ENCODE results near the gene PPM1H.

Gene PPM1H

DNA sequence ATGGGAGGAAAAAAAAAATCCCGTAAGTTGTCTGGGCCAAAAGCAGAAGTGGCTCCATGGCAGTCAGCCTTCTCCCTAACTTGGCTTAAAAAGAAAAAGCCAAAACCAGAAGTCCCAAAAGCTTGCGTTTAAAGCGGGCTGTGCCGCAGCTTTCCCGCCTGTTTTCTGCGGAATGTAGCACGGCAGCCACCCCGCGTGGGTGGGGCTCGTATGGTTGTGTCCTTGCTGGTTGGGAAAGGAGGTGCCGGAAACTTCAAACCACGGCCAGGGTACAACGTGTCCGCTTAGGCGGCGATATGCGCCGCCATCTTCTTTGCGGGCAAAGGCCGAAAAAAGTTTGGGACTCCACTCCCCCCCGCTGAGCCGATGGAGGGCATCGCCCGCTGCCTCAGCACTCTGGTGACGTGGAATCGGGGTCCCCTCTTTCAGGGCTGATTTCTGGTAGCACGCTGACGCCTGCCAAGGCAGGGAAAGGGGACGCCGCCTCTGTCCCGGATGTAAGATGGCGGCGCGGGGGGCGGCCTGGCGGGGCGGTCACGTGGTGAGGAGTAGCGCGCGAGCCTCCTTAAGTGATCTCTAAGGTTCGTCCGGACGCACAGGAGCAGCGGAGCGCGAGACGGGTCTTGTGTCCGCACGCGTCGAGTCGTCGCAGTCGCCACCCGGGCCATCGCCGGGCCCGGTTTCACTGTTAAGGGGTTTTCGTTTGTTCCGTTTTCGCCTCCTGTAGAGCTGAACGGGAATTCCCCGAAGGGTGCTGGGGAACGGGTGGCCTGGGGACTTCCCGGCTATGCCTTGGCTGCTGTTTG lies 332.5 kb downstream of the PPM1H start (continued):
- TF ChIP-seq, protein P1, sequence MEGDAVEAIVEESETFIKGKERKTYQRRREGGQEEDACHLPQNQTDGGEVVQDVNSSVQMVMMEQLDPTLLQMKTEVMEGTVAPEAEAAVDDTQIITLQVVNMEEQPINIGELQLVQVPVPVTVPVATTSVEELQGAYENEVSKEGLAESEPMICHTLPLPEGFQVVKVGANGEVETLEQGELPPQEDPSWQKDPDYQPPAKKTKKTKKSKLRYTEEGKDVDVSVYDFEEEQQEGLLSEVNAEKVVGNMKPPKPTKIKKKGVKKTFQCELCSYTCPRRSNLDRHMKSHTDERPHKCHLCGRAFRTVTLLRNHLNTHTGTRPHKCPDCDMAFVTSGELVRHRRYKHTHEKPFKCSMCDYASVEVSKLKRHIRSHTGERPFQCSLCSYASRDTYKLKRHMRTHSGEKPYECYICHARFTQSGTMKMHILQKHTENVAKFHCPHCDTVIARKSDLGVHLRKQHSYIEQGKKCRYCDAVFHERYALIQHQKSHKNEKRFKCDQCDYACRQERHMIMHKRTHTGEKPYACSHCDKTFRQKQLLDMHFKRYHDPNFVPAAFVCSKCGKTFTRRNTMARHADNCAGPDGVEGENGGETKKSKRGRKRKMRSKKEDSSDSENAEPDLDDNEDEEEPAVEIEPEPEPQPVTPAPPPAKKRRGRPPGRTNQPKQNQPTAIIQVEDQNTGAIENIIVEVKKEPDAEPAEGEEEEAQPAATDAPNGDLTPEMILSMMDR (tag by site-specific recombination; IDR thresholded peaks at IDR 0.05): no peak
- no peak for TF ChIP-seq RBAK (tag by site-specific recombination; IDR thresholded peaks at IDR 0.05)
- no peak; the same call in 1 of the 2 replicates for TF ChIP-seq HOXC10 (CRISPR knock-in tag; IDR thresholded peaks at IDR 0.05)
- TF ChIP-seq, protein P2, sequence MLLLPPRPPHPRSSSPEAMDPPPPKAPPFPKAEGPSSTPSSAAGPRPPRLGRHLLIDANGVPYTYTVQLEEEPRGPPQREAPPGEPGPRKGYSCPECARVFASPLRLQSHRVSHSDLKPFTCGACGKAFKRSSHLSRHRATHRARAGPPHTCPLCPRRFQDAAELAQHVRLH (tag by site-specific recombination; IDR thresholded peaks at IDR 0.05): peak; percentile 93
- no peak for TF ChIP-seq TRIM28 (IDR thresholded peaks at IDR 0.05; ENCODE audit: borderline replicate concordance, low read length)
- TF ChIP-seq KLF16 (tag by site-specific recombination; IDR thresholded peaks at IDR 0.05): peak; percentile 87
- no peak for TF ChIP-seq ZNF202 (tag by site-specific recombination; IDR thresholded peaks at IDR 0.05; ENCODE audit: borderline replicate concordance)
- TF ChIP-seq, protein P3, sequence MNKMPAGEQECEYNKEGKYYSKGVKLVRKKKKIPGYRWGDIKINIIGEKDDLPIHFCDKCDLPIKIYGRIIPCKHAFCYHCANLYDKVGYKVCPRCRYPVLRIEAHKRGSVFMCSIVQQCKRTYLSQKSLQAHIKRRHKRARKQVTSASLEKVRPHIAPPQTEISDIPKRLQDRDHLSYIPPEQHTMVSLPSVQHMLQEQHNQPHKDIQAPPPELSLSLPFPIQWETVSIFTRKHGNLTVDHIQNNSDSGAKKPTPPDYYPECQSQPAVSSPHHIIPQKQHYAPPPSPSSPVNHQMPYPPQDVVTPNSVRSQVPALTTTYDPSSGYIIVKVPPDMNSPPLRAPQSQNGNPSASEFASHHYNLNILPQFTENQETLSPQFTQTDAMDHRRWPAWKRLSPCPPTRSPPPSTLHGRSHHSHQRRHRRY (tag by site-specific recombination; IDR thresholded peaks at IDR 0.05): no peak
- no peak for TF ChIP-seq ZNF785 (tag by site-specific recombination; IDR thresholded peaks at IDR 0.05)
- TF ChIP-seq ZNF830 (tag by site-specific recombination; IDR thresholded peaks at IDR 0.05; ENCODE audit: low read depth): no peak
- TF ChIP-seq, protein P4, sequence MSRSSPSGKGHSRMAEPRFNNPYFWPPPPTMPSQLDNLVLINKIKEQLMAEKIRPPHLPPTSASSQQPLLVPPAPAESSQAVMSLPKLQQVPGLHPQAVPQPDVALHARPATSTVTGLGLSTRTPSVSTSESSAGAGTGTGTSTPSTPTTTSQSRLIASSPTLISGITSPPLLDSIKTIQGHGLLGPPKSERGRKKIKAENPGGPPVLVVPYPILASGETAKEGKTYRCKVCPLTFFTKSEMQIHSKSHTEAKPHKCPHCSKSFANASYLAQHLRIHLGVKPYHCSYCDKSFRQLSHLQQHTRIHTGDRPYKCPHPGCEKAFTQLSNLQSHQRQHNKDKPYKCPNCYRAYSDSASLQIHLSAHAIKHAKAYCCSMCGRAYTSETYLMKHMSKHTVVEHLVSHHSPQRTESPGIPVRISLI (tag by site-specific recombination; IDR thresholded peaks at IDR 0.05): peak; percentile 85
- no peak for TF ChIP-seq ZNF350 (tag by site-specific recombination; IDR thresholded peaks at IDR 0.05)
- TF ChIP-seq, protein P5, sequence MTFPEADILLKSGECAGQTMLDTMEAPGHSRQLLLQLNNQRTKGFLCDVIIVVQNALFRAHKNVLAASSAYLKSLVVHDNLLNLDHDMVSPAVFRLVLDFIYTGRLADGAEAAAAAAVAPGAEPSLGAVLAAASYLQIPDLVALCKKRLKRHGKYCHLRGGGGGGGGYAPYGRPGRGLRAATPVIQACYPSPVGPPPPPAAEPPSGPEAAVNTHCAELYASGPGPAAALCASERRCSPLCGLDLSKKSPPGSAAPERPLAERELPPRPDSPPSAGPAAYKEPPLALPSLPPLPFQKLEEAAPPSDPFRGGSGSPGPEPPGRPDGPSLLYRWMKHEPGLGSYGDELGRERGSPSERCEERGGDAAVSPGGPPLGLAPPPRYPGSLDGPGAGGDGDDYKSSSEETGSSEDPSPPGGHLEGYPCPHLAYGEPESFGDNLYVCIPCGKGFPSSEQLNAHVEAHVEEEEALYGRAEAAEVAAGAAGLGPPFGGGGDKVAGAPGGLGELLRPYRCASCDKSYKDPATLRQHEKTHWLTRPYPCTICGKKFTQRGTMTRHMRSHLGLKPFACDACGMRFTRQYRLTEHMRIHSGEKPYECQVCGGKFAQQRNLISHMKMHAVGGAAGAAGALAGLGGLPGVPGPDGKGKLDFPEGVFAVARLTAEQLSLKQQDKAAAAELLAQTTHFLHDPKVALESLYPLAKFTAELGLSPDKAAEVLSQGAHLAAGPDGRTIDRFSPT (tag by site-specific recombination; IDR thresholded peaks at IDR 0.05): peak; percentile 98
- no peak for TF ChIP-seq ZNF433 (tag by site-specific recombination; IDR thresholded peaks at IDR 0.05; ENCODE audit: low read depth)
- TF ChIP-seq ZNF768 (tag by site-specific recombination; IDR thresholded peaks at IDR 0.05): no peak; the same call in 1 of the 2 replicates
- TF ChIP-seq ZNF112 (tag by site-specific recombination; IDR thresholded peaks at IDR 0.05): no peak
- peak; percentile 97 for TF ChIP-seq ZBTB8A (tag by site-specific recombination; IDR thresholded peaks at IDR 0.05)
- peak; percentile 73; the same call in 1 of the 2 replicates for TF ChIP-seq ZNF121 (tag by site-specific recombination; IDR thresholded peaks at IDR 0.05)
- peak; percentile 99 for TF ChIP-seq ZNF501 (tag by site-specific recombination; IDR thresholded peaks at IDR 0.05)
- no peak for TF ChIP-seq MEIS1 (CRISPR knock-in tag; IDR thresholded peaks at IDR 0.05; ENCODE audit: borderline replicate concordance)
- TF ChIP-seq GFI1B (tag by site-specific recombination; IDR thresholded peaks at IDR 0.05): no peak
- TF ChIP-seq, protein P6, sequence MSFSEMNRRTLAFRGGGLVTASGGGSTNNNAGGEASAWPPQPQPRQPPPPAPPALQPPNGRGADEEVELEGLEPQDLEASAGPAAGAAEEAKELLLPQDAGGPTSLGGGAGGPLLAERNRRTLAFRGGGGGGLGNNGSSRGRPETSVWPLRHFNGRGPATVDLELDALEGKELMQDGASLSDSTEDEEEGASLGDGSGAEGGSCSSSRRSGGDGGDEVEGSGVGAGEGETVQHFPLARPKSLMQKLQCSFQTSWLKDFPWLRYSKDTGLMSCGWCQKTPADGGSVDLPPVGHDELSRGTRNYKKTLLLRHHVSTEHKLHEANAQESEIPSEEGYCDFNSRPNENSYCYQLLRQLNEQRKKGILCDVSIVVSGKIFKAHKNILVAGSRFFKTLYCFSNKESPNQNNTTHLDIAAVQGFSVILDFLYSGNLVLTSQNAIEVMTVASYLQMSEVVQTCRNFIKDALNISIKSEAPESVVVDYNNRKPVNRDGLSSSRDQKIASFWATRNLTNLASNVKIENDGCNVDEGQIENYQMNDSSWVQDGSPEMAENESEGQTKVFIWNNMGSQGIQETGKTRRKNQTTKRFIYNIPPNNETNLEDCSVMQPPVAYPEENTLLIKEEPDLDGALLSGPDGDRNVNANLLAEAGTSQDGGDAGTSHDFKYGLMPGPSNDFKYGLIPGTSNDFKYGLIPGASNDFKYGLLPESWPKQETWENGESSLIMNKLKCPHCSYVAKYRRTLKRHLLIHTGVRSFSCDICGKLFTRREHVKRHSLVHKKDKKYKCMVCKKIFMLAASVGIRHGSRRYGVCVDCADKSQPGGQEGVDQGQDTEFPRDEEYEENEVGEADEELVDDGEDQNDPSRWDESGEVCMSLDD (tag by site-specific recombination; IDR thresholded peaks at IDR 0.05): peak; percentile 98
- no peak for TF ChIP-seq GLI4 (tag by site-specific recombination; IDR thresholded peaks at IDR 0.05)
- TF ChIP-seq ZNF776 (tag by site-specific recombination; IDR thresholded peaks at IDR 0.05; ENCODE audit: borderline replicate concordance): no peak
- TF ChIP-seq, protein P7, sequence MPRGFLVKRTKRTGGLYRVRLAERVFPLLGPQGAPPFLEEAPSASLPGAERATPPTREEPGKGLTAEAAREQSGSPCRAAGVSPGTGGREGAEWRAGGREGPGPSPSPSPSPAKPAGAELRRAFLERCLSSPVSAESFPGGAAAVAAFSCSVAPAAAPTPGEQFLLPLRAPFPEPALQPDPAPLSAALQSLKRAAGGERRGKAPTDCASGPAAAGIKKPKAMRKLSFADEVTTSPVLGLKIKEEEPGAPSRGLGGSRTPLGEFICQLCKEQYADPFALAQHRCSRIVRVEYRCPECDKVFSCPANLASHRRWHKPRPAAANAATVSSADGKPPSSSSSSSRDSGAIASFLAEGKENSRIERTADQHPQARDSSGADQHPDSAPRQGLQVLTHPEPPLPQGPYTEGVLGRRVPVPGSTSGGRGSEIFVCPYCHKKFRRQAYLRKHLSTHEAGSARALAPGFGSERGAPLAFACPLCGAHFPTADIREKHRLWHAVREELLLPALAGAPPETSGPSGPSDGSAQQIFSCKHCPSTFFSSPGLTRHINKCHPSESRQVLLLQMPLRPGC (tag by site-specific recombination; IDR thresholded peaks at IDR 0.05): peak; percentile 68; the same call in 1 of the 2 replicates
- no peak for TF ChIP-seq ZNF302 (tag by site-specific recombination; IDR thresholded peaks at IDR 0.05; ENCODE audit: low read depth)
- TF ChIP-seq, protein P8, sequence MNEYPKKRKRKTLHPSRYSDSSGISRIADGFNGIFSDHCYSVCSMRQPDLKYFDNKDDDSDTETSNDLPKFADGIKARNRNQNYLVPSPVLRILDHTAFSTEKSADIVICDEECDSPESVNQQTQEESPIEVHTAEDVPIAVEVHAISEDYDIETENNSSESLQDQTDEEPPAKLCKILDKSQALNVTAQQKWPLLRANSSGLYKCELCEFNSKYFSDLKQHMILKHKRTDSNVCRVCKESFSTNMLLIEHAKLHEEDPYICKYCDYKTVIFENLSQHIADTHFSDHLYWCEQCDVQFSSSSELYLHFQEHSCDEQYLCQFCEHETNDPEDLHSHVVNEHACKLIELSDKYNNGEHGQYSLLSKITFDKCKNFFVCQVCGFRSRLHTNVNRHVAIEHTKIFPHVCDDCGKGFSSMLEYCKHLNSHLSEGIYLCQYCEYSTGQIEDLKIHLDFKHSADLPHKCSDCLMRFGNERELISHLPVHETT (tag by site-specific recombination; IDR thresholded peaks at IDR 0.05): 0 out of 2 replicates have a peak, but pooled peaks have one; percentile 62
